Body of pancreas (tissue), 4 donors: ENCODE measurements around the gene NR2C2.

ENCODE experiments used
- CTCF ChIP-seq, 7 experiments: fragments of 450-650 bp in 4 of 7; fragments of 200-600 bp in 3 of 7; sonication (generic) in 3 of 7; IDR thresholded peaks; one replicate each; pipeline ENCODE4 v1.5.1; 2016 to 2019; ENCODE audit warnings: antibody characterized with exemption in 7 of 7
- POLR2A ChIP-seq, 3 donors: fragments of 450-650 bp; IDR thresholded peaks; one replicate each; pipeline ENCODE4 v1.6.1; 2016; ENCODE audit warnings: antibody characterized with exemption in 3 of 3, mild to moderate bottlenecking in 2 of 3

- TF ChIP-seq POLR2A (IDR thresholded peaks at IDR 0.05) (no peak), CTCF (IDR thresholded peaks at IDR 0.05) (no peak)
Measured at GRCh38 chr3:14990780-14991148, 43.4 kb downstream of the NR2C2 start.
